GM19240 (cell line): ENCODE data around the gene MAPK1.
"Not testable (repeated sequence)": the region's sequence is repeated elsewhere in the genome, so short reads cannot be mapped to it uniquely, and the experiment has no call there.

Experiments used
- DNase-seq: peaks from one replicate; pipeline ENCODE4 v3.0.0; 2011; ENCODE audit warnings: low spot score; ENCODE audit not compliant: insufficient read length

The MAPK1 gene

DNA sequence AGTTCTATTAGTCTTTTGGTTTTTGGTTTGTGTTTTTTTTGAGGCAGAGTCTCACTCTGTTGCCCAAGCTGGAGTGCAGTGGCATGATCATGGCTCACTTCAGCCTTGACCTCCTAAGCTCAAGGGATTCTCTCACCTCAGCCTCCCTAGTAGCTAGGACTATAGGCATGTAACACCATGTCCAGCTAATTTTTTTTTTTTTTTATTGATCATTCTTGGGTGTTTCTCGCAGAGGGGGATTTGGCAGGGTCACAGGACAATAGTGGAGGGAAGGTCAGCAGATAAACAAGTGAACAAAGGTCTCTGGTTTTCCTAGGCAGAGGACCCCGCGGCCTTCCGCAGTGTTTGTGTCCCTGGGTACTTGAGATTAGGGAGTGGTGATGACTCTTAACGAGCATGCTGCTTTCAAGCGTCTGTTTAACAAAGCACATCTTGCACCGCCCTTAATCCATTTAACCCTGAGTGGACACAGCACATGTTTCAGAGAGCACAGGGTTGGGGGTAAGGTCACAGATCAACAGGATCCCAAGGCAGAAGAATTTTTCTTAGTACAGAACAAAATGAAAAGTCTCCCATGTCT is 15.4 kb upstream of the MAPK1 start:
- DNase-seq: not testable (repeated sequence)

DNA sequence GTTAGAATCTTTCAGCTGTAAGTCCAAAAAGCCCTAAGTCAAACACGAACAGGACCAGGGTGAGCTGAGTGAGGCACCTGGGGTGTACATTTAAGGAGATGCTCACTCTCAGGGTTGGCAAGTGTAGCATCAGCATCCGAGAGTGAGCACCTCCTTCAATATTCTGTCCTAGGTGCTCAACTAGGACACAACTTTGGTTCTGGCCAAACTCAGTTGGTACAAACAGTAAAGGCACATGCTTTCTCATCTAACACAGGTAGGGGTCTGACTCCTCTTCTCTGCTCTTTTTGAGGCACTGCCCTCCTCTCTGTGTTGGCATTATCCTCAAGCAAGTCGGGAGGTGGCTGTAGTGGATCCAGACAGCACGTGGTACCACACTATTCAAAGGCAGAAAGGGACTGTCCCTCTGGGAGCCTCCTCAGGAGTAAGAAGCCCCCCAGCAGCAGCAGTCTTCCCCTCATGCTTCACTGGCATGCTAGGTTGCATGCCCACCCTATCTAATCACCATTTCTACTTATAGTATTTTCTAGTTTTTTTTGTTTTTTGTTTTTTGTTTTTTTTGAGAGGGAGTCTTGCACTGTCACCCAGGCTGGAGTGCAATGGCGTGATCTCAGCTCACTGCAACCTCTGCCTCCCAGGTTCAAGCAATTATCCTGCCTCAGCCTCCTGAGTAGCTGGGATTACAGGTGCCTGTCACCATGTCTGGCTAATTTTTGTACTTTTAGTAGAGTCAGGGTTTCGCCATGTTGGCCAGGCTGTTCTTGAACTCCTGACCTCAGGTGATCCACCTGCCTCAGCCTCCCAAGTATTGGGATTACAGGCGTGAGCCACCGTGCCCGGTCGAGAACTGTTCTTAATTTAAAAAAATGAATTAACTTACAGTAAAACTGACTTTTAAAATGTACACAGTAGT is 14.7 kb upstream of the MAPK1 start:
- no peak for DNase-seq

DNA sequence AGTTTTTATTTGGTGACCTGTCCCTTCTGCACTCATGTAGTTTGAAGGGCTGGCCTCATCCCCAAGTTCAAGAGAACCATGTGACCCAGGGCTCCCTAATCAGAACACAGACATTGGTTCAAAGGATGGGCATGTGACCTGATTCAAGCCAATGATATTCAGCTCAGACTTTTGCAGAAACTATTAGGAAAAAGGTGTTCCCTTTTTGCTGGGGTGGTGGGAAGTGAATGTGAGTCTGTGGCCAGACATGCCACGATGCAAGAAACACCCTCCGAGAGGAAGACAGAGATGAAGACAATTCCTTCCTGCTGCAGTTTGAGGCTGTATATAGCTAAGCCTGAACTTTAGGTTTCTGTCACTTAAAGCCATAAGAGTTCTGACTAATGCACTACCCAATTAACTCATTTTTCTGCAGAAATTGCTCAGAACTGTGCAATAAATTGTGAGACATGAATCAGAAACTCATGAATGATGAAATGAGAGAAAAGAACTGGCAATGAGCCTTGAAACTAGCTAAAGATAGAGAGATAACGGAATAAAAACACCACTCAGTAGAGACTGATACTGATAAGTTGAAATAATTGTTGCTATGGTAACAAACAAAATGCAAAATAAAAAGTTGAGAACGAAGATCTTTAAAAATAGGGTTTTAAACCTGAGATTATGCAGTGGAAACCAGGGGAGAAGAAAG is 9.2 kb upstream of the MAPK1 start:
- DNase-seq: no peak

DNA sequence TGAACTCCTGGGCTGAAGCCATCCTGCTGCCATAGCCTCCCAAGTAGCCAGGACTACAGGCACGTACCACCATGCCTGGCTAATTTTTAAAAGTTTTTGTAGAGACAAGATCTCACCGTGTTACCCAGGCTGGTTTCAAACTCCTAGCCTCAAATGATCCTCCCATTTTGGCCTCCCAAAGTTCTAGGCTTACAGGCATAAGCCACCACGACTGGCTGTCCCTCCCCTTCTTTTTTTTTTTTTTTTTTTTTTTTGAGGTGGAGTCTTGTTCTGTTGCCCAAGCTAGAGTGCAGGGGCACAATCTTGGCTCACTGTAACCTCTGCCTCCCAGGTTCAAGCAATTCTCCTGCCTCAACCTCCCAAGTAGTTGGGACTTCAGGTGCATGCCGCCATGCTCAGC is 7.5 kb upstream of the MAPK1 start:
- DNase-seq: not testable (repeated sequence)

DNA sequence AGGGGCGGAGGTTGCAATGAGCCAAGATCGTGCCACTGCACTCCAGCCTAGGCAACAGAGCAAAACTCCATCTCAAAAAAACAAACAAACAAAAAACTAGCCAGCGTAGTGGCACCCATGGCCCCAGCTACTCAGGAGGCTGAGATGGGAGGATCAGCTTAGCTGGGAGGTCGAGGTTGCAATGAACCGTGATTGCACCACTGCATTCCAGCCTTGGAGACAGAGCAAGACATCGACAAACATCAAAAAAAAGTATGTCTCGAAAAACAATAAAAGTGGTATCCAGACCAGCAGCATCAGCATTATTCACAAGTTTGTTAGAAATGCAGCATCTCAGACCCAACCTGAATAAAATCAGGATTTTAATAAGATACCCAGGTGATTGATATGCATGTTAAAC is 6.2 kb upstream of the MAPK1 start:
- no peak for DNase-seq

DNA sequence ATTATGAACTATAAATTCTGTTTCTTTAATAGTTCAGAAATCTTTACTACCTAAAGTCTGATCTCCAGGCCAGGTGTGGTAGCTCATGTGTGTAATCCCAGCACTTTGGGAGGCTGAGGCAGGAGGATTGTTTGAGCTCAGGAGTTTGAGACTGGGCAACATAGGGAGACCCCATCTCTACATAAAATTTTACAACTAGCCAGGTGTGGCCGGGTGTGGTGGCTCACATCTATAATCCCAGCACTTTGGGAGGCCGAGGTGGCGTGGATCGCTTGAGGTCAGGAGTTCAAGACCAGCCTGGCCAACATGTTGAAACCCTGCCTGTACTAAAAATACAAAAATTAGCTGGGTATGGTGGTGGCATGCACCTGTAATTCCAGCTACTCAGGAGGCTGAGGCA is 5.3 kb upstream of the MAPK1 start:
- DNase-seq: not testable (repeated sequence)

DNA sequence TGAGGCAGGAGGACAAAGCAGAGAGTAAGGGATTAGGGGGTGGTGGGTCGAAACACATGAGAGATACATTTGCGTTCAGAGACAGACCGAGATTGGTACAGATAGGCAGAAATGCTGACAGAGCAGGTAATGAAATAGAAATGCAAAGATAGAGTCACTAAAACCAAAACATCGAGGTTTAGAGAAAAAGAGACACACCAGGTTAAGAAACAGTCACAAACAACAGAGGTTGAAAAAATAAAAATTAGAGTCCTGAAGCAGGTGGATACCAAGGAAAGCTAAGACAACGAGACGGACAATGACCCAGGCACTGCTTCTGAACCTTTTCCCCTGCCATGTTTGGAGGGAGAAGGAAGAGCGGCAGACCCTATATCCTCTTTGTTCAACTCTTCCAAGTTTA is 1.2 kb upstream of the MAPK1 start:
- no peak for DNase-seq

DNA sequence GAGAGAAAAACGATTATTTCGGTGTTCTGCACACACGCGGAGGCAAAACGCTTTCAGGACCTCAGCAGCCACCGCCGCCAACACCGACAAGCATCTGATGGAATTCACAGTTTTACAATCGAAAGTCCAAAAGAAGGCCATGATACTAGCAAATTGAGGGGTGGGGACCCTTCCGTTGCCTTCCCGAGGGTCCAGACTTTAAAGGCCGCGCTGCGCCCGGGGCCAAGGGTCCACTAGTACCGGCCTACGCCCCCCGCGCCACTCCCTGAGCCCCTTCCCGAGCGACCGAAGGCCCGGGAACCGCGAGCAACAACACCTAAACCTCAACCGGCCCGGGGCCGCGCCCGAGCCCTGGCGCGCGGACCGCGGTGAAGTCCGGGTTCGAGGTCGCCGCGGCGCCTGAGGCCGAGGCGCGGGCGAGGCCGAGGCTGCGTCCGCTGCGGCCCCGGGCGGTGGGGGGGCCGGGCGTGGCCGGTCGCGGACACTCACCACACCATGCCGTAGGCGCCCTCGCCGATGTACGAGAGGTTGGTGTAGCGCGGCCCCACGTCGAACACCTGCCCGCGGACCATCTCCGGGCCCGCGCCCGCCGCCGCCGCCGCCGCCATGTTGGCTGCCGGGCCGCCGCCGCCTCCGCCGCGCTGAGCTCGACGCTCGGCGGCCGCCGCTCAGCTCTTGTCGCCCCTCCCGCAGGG is 465 bp downstream of the MAPK1 start:
- DNase-seq: no peak

DNA sequence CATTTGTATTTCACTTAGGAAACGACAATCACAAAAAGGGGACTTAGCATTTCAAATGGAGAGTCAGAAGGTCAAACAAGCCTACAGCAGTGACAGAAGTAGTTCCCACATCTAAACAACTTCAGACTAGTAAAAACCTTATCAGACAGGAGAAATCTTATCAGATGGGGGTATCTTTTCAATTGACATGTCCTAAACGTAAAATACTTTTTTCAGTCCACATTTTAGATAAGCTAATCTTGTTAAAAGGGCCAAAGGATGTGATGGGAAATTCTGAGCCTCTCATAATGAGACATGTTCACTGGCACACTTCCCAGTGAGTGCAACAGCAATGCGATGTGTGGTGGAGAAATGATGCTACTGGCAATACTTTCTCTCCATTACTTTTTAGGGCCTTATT is 2.4 kb downstream of the MAPK1 start:
- DNase-seq: no peak

DNA sequence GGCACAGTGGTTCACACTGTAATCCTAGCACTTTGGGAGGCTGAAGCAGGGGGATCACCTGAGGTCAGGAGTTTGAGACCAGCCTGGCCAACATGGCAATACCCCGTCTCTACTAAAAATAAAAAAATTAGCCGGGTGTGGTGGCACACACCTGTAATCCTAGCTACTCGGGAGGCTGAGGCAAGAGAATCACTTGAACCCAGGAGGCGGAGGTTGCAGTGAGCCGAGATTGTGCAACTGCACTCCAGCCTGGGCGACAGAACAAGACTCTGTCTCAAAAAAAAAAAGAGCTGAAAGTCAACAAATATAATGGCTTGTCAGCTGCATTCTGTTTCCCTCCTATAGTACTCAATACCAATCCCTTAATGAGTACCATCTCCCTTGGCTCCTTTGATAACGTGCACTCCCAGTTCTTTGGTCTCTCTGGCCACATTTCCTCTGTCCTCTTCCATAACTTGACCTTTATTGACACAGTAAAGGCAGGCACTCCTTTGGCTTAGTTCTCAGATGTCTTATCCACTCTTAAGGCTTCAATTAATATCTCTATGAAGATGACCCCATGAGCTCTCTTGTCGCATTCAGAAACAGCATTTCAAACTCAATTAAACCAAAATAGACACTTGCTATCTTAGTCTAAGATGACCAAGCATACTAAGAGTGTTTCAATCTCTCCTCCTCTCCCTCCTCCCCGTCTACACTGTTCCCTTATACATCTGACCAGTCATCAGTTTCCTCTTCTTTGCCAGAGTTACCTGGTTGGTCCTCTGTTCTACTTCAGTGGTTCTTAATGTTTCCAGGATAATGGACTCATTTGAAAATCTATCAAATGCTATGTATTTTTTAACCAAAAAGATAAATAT is 4.8 kb downstream of the MAPK1 start:
- no peak for DNase-seq

DNA sequence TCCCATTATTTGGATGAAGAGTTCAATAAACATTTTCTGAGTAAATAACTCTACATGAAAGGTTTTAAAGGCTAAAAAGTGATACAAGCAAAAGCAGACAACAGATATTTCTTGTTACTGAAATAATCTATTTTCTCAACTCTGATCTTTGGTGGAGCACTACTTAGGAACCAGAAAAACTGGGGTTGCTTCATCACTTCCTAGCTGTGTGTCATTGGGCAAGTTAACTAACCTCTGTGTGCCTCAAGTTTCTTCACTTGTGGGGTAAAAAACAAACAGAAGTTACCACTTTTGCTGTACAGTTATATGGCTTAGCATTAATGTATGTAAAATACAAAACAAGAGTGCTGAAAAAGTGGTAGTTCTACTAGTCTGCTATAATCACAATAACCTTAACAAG is 5.6 kb downstream of the MAPK1 start:
- no peak for DNase-seq

DNA sequence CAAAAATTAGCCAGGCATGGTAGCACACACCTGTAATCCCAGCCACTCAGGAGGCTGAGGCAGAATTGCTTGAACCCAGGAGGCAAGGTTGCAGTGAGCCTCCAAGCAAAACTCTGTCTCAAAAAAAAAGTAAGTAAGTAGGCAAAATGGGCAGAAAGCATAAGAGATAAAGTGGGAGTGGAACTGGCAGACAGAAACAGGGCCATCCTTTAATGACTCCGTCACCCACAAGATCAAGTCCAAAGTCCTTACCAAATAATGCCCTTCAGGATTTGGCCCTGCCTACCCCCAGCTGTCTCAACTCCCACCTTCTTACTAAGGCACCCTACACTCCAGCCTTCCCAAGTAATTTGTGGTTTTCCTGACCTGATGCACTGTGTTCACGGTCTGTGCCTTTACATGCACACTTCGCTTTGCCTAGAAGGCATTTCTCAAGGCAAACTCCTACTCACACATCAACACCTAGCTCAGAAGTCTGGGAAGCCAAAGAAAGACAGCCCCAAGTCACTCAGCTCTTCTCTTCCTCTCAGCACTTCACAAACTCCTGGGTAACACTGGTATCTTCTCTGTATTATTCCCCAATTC is 6.1 kb downstream of the MAPK1 start:
- DNase-seq: no peak

DNA sequence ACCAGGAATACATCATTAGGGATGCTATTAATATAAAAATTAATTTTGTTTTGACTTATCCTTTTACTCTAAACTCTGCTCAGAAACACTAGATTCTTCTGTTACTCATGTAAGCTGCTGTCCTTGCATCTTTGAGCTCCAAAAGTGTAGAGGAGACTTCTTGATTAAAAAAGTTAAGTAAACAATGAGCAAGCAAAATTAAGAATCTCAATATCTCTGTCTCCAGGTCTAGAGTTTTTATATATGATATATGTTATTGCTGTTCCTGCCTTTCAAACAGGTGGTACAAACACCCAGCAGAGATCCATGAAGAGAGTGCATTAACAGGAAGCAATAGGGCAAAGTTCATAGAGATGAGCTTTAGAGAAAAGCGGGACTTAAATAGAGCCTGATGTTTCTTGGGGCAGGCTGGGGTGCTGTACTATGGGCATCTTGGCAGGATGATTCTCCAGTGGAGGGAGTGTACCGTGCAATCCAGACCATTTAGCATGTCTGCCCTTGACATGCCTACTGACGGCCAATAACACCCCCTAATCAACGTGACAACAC is 6.9 kb downstream of the MAPK1 start:
- DNase-seq: no peak

DNA sequence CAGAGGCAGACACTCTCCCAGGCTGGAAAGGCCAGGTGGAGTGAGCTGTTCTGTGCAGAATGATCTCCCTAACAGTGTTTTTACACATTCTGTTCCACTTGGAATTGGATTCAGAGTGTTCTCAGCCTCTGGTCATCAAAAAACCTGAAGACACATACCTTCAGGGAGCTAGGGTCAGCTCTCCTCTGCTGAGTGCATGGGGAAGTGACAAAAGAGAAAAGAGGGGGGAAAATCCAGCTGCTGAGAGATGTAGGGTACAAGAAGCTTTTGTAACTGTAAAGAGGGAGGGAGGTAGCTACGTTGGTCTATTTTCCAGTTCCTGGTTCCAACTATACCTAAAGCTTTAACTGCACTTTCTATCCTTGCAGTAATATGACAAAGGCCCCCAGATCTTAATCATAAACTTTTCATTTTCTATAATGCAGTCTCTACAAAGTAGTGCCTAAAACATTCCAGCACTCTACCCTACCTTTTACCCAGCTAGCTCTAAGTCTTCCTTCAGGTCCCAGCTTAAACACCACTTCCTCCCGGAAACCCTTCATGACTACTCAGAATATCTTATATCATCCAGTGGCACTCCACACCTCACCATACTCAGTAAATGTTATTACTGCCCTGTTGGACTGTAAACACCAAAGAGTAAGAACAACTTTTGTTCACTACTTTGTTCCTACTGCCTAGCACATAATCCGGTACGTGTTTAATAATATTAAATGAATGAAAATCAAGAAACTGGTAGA is 9.2 kb downstream of the MAPK1 start:
- no peak for DNase-seq

DNA sequence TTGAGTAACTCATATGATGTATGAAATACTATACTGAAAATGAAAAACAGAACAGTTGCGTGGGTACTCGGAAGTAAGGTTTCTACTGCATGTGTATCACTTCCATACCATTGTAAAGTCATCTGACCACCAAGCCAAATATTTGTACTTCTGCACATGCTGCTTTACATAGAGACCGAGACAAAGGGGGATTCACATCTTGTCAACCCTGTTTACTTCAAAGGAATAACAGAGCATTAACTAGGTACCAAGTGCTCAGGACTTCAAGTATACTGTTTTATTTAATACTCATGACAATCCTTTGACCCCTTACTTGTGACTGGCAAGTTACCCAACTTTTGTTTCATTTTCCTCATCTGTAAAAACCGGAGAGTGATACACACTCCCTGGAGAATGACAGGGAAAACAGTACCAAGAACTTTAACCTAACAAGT is 9.9 kb downstream of the MAPK1 start:
- no peak for DNase-seq

DNA sequence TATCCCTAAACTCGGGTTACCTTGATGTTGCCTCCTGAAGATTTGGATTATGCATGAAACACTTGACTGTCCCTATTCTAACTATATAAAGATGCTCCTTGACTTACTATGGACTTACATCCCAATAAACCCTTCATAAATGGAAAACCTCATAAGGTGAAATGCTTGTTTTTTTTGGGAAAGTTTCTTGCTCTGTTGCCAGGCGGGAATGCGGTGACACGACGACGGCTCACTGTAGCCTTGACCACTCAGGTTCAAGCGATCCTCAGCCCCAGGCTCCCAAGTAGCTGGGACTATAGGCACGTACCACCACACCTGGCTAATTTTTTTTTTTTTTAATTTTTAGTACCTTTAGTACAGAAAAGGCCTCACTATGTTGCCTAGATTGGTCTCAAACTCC is 10.6 kb downstream of the MAPK1 start:
- DNase-seq: no peak

DNA sequence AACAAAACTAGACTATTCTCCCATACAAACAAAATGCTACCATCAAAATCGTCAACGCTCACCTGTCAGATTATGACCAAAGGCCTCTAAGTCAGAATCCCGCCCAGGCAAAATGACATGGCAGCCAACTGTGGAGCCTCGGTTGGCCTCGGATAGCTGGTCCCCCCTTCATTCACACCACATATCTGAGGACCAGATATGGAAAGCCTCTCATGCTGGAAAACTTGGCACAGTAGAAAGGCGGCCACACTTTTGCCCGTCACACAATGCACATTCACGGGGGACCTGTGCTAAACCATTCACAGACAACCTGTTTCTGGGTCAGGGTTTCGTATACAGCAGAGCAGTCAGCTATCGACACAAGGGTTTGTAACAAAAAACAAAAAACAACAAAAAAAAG is 11.2 kb downstream of the MAPK1 start:
- no peak for DNase-seq

DNA sequence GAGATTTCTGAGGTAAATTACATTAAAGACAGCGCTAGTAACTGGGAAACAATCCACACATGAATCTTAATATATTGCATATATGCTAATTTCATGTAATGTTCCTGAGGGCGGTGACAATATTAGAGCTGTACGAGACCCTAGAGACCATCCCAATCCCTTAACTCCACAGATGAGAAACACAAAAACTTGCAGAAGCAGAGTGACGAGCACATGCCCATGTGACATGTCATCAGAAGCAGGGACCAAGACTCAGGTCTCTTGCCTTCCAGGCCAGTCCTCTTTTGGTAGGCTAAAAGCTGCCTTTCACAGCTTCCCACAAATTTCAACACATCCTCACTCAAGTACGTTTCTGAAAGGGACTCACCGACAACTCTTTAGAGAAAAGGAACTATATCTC is 11.8 kb downstream of the MAPK1 start:
- DNase-seq: no peak

DNA sequence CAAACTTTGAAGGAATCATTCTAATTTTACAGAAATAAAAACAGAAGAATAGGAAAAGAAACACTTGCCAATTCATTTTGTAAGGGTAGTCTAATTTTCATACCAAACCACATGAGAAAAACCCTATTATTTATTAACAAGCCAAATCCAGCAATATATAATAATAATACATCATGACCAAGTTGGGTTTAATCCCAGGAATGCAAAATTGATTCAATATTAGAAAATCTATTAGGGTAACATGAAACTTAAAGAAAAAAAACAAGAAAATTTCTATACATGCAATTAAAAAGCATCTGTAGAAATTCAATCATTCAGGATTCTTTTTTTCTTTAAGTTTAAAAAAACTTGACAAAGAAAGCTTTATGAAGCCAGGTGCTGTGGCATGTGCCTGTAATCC is 16.8 kb downstream of the MAPK1 start:
- no peak for DNase-seq

DNA sequence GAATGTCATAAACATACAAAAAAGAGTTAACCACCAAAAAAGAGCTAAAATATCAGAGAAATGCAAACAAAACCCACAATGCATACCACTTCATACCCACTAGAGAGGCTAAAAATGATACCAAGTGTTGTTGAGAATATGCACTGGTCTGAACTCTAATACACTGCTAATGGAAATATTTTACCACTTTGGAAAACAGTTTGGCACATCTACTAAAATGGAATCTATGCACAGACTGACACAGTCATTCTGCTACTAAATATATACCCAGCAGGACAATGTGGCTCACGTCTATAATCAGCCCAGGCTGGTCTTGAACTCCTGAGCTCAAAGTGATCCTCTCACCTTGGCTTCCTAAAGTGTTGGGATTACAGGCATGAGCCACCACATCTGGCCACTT is 18.0 kb downstream of the MAPK1 start:
- DNase-seq: no peak
